ENCODE results near the gene SRPK2.

- TF ChIP-seq EZH2 (IDR thresholded peaks at IDR 0.05) (no peak), POLR2AphosphoS5 (IDR thresholded peaks at IDR 0.05; ENCODE audit: borderline replicate concordance, low read depth, low read length) (no peak), FOXP2 (optimal IDR thresholded peaks at IDR 0.05; ENCODE audit: control extremely low read depth, extremely low read length, insufficient read depth) (no peak)
Measured at GRCh38 chr7:105249216-105249615, 139.5 kb downstream of the SRPK2 start.

All from SK-N-MC (cell line).